Measurements from ENCODE around the gene RTN4RL1. TPM values are rescaled to one million over a fixed set of nuclear protein-coding genes. Genes with fewer than 3 reads are reported as not detected.

RTN4RL1 gene
- total RNA-seq, 1 donor from 2014 or later, result 3.7 TPM

- Histone ChIP-seq H3K4me3 (peak overlapping the region; percentile 66 to 70), H3K9me3 (no peaks in the 10 kb centered on the region), H3K4me1 (peaks cover 64% of the 10 kb centered on the region), H3K36me3 (peaks cover 0 to 11% of the 10 kb centered on the region in 2 donors), H3K27ac (peak overlapping the region; percentile 95), H3K27me3 (peaks cover 6% of the 10 kb centered on the region)
- no peak for TF ChIP-seq POLR2A (IDR thresholded peaks at IDR 0.05)
- no peak for TF ChIP-seq POLR2AphosphoS5 (IDR thresholded peaks at IDR 0.05; ENCODE audit: insufficient read depth in 1 of 2, low read depth in 1 of 2)
- TF ChIP-seq CTCF (IDR thresholded peaks at IDR 0.05), result no peak
- intact Hi-C loops (cut with DNase I), result loop anchor here (2.0 to 10.0 kb wide), 5 partner anchors 35 to 339 kb away; no protein-coding TSS in a partner anchor
- DNase-seq (ENCODE audit: extremely low spot score in 2 of 2), result no peak
Measured at GRCh38 chr17:2055292-2056205, 30.4 kb upstream of the RTN4RL1 start.

DNA sequence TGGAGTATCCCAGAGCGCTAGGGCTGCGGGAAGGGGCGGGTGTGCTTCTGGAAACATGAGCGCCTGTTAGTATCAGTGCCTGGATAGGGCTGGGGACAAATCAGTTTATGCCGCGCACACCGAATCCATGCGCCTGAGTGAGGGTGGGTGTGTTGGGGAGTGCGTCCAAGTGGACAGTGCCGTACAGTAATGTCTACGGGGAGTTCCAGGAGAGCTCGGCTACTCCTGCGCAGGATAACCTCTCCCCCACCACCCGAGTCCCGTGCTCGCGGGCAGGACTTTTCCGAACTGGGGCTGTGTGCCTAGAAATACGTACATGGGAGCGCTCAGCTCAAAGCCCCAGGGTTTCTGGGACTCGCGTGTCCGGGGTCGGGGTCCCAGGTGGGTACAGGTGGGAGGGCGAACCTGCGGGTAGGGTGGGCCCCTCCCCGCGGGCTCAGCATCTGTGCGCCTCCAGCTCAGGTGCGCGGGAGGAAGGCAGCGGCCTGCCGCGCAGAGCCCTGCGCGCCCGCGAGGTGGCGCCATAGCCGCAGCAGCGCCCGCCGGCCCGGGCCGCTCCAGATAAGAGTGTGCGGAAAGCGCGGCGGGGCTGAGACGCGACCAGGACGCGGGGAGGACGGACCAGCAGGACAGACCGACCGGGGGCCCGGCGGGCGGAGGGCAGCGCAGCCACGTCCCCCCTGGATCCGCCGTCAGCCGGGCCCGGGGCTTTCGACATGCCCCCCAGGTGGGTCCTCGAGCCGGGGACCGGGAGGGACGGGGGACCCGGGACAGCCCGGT, 29.6 kb upstream of the RTN4RL1 start, which contains the start of gene HIC1:
HIC1 (plus strand) TSS at position 592 of the 780 bp plus-strand sequence. CDS start 1,588 bp downstream, outside the sequence.
- Histone ChIP-seq H3K9me3 (no peaks in the 10 kb centered on the region), H3K27me3 (peaks cover 6% of the 10 kb centered on the region), H3K4me3 (peak within 1 kb of the TSS; percentile 66 to 70), H3K36me3 (peaks cover 0 to 11% of the 10 kb centered on the region in 2 donors), H3K27ac (peak within 1 kb of the TSS; percentile 95), H3K4me1 (peaks cover 59% of the 10 kb centered on the region)
- DNase-seq (ENCODE audit: extremely low spot score in 2 of 2), result no peak
- intact Hi-C loops (cut with DNase I), result loop anchor here (2.0 to 10.0 kb wide), 4 partner anchors 123 to 340 kb away; no protein-coding TSS in a partner anchor
- TF ChIP-seq POLR2AphosphoS5 (IDR thresholded peaks at IDR 0.05; ENCODE audit: insufficient read depth in 1 of 2, low read depth in 1 of 2) (peak in 1 of 2 donors; percentile 65), CTCF (IDR thresholded peaks at IDR 0.05) (peak; percentile 84 to 96 (median 94)), POLR2A (IDR thresholded peaks at IDR 0.05) (peak in 1 of 2 donors; percentile 82)

- intact Hi-C loops (cut with DNase I), result loop anchor here (2.0 to 10.0 kb wide), 2 partner anchors 191 to 341 kb away; no protein-coding TSS in a partner anchor
Measured at GRCh38 chr17:2054262-2054511, 29.1 kb upstream of the RTN4RL1 start.

More at GRCh38 chr17:2054262-2054511, 29.1 kb upstream of the RTN4RL1 start:
- Histone ChIP-seq H3K4me1 (peaks cover 57% of the 10 kb centered on the region), H3K4me3 (peak overlapping the region; percentile 66 to 70), H3K27me3 (peaks cover 6% of the 10 kb centered on the region), H3K36me3 (peaks cover 0 to 8% of the 10 kb centered on the region in 2 donors), H3K9me3 (no peaks in the 10 kb centered on the region), H3K27ac (peak overlapping the region; percentile 95)
- DNase-seq (ENCODE audit: extremely low spot score in 2 of 2), result no peak
- no peak for TF ChIP-seq CTCF (IDR thresholded peaks at IDR 0.05)
- TF ChIP-seq POLR2AphosphoS5 (IDR thresholded peaks at IDR 0.05; ENCODE audit: insufficient read depth in 1 of 2, low read depth in 1 of 2), result no peak
- TF ChIP-seq POLR2A (IDR thresholded peaks at IDR 0.05), result no peak

Data from vagina (tissue), 2 donors.